WTC11 (cell line): ENCODE data around the gene BCL2A1.

Experiments
- CTCF ChIP-seq: fragments of 200-600 bp; IDR thresholded peaks from 2 replicates; pipeline ENCODE4 v1.8.0; 2022; ENCODE audit warnings: antibody characterized with exemption
- E2F1 ChIP-seq: sonication (generic); formaldehyde crosslinking; IDR thresholded peaks from 2 replicates; pipeline ENCODE4 v1.8.0; 2022; ENCODE audit warnings: mild to moderate bottlenecking, missing genetic modification reagents
- TF ChIP-seq, protein P1 (sequence below): sonication (generic); formaldehyde crosslinking; conservative IDR thresholded peaks from 2 replicates; pipeline ENCODE4 v1.8.1; 2022; ENCODE audit warnings: mild to moderate bottlenecking, missing genetic modification reagents

GRCh38 chr15:79942741-79943481 lies 28.1 kb downstream of the BCL2A1 start:
- TF ChIP-seq CTCF (no peak), E2F1 (CRISPR knock-in tag) (no peak)
- TF ChIP-seq, protein P1, sequence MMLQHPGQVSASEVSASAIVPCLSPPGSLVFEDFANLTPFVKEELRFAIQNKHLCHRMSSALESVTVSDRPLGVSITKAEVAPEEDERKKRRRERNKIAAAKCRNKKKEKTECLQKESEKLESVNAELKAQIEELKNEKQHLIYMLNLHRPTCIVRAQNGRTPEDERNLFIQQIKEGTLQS (CRISPR knock-in tag), result no peak
